Pons (tissue), 1 donor: ENCODE measurements around the gene RAVER1.

Experiments used
- DNase-seq: peaks from one replicate; pipeline ENCODE4 v3.0.0-alpha.2; 2016; ENCODE audit warnings: low spot score

The RAVER1 gene

GRCh38 chr19:10270616-10271394 is 62.5 kb downstream of the RAVER1 start, which contains the start of gene ICAM1:
Gene ICAM1 (plus strand): TSS chr19:10271120. CDS start chr19:10271160, 40 bp downstream.
- DNase-seq, result peak; percentile 35

- peak; percentile 39 for DNase-seq
Observed at GRCh38 chr19:10270180-10270615, 63.1 kb downstream of the RAVER1 start.

DNA sequence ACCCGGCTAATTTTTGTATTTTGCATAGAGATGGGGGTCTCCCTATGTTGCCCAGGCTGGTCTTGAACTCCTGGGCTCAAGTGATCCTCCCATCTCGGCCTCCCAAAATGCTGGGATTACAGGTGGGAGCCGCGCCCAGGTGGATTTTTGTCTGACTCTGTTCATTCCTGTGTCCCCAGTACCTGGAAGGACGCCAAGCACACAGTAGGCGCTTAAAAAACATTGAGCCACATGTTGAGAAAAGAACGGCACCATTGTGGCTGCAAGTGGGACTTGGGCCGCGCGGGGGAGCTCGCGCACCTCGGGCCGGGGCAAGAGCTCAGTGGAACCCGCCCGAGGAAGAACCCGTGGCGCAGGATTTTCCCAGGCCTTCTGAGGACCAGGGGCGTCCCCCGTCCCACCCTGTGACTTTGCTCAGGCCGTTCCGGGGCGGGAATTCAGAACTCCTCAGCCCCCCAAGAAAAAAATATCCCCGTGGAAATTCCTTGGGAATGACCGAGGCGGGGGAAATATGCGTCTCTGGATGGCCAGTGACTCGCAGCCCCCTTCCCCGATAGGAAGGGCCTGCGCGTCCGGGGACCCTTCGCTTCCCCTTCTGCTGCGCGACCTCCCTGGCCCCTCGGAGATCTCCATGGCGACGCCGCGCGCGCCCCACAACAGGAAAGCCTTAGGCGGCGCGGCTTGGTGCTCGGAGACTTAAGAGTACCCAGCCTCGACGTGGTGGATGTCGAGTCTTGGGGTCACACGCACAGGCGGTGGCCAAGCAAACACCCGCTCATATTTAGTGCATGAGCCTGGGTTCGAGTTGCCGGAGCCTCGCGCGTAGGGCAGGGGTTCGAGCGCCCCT is 63.8 kb downstream of the RAVER1 start:
- DNase-seq, result peak; percentile 56

DNA sequence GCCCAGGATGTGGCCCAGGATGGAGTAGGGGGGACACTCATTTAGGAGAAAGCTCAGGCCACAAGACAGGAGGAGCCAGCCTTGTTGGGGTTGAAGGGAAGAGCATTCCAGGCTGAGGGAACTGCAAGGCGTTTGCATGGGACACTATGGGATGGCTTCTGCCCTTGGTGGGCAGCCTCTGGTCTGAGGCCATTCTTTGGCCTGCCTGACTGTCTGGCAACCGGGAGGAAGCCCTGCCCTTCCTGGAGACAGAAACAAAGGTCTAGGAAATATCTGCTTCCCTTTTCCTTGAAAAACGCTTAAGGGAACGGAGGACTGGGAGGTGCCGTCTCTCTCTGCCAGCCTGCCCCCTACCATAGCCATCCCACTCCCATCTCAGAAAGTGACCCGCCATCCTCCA is 65.3 kb downstream of the RAVER1 start:
- DNase-seq, result no peak

DNA sequence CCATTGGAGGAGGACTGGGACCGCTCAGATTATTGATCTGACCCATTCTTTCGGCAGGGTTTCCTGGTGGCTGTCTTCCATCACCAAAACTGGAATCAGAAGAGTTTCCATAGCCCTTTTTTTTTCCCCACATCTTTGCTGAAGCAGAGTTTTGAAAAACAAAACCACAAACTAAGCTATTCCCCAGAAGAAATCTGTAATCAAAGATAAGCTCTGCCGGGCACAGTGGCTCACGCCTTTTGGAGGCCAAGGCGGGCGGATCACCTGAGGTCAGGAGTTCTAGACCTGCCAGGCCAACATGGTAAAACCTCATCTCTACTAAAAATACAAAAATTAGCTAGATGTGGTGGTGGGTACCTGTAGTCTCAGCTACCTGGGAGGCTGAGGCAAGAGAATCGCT is 66.6 kb downstream of the RAVER1 start:
- no peak for DNase-seq
